A673 (cell line): Measurements from ENCODE around the gene SSBP4. TPM values are rescaled to one million over a fixed set of nuclear protein-coding genes. Genes with fewer than 3 reads are reported as not detected.

Source experiments
- BruUV-seq: library from RNA; stranded (reverse); fragments of 400-500 nt; replicated peaks from 2 replicates; lab custom pipeline; 2021; lab: Mats Ljungman, UMichigan
- CTCF ChIA-PET: fragments of 300-600 bp; sonication (Branson Sonifier 250); formaldehyde crosslinking; loops from one replicate; lab custom pipeline; 2022; ENCODE audit warnings: antibody characterized with exemption; lab: Charles Lee
- POLR2A ChIA-PET: fragments of 300-600 bp; sonication (Branson Sonifier 250); formaldehyde crosslinking; loops from one replicate; lab custom pipeline; 2022; ENCODE audit warnings: antibody characterized with exemption; ENCODE audit not compliant: low non-redundant PET; lab: Charles Lee
- DNase-seq: peaks from one replicate; pipeline ENCODE4 v3.0.0-alpha.2; 2015; ENCODE audit warnings: low spot score
- H3K27ac ChIP-seq: fragments of 200-600 bp; sonication (generic); 2 replicates; pipeline ENCODE4 v1.5.1; 2016; ENCODE audit warnings: mixed run types, low read depth, mild to moderate bottlenecking, mixed read lengths, antibody characterized with exemption, low read length; ENCODE audit not compliant: poor library complexity, severe bottlenecking
- H3K27me3 ChIP-seq: fragments of 200-600 bp; sonication (generic); replicated peaks from 2 replicates; pipeline ENCODE4 v1.6.1; 2017; ENCODE audit warnings: mixed run types, low read depth, mild to moderate bottlenecking, mixed read lengths, antibody characterized with exemption, low read length; ENCODE audit not compliant: insufficient read depth, poor library complexity
- H3K36me3 ChIP-seq: fragments of 200-600 bp; sonication (generic); 2 replicates; pipeline ENCODE4 v1.6.1; 2016; ENCODE audit warnings: mixed run types, mild to moderate bottlenecking, mixed read lengths, antibody characterized with exemption, low read length; ENCODE audit not compliant: insufficient read depth, poor library complexity, severe bottlenecking
- H3K4me1 ChIP-seq: fragments of 200-600 bp; sonication (generic); 2 replicates; pipeline ENCODE4 v1.6.1; 2017; ENCODE audit warnings: mixed run types, mild to moderate bottlenecking, mixed read lengths, antibody characterized with exemption, low read length; ENCODE audit not compliant: insufficient read depth, poor library complexity, severe bottlenecking
- H3K4me3 ChIP-seq: fragments of 200-600 bp; sonication (generic); 2 replicates; pipeline ENCODE4 v1.5.1; 2016; ENCODE audit warnings: low read depth, mixed run types, mild to moderate bottlenecking, mixed read lengths, low read length; ENCODE audit not compliant: poor library complexity, severe bottlenecking
- H3K9me3 ChIP-seq: fragments of 200-600 bp; sonication (generic); 2 replicates; pipeline ENCODE4 v1.6.1; 2016; ENCODE audit warnings: mixed run types, low read depth, mild to moderate bottlenecking, mixed read lengths, antibody characterized with exemption, low read length; ENCODE audit not compliant: poor library complexity, severe bottlenecking
- EZH2 ChIP-seq: fragments of 200-600 bp; sonication (generic); IDR thresholded peaks from 2 replicates; pipeline ENCODE4 v1.6.1; 2017; ENCODE audit warnings: borderline replicate concordance, low read depth, mild to moderate bottlenecking, mixed read lengths, antibody characterized with exemption, low read length; ENCODE audit not compliant: poor library complexity, severe bottlenecking
- intact Hi-C: fragments of 100-400 bp; cut with micrococcal nuclease; formaldehyde crosslinking; loops from one replicate; pipeline ENCODE4 v1.10.0; 2022; ENCODE audit not compliant: unreplicated experiment
- total RNA-seq: library from RNA; stranded (reverse); gene quantifications from 2 replicates; pipeline ENCODE4 v1.2.3, GENCODE V29; 2021
- TF ChIP-seq, protein P1 (sequence below): fragments of 300-800, 200-600 bp; sonication (generic); conservative IDR thresholded peaks from 2 replicates; pipeline ENCODE4 v1.5.1; 2017; ENCODE audit warnings: low read depth, mild to moderate bottlenecking, antibody characterized with exemption, low read length, moderate library complexity, mixed read lengths

The SSBP4 gene
- total RNA-seq, 1 experiment from 2014 or later: 248 TPM

DNA sequence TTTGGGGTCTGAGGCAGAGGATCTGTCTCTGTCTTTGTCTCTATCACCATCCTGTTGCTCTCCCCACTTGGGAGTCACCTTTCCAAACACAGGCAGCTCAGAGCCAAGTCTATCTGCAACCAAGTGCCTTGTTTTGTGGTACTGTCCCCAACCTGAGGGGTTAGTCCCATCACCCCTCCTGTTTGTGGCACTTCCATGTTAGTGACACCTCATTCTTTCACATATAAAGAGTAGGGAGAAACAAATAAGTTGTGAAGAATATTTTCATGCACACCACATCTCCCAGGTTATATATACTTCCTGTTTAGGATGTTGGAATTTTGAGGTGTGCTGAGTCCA lies 29.5 kb upstream of the SSBP4 start:
- peaks cover 26% of the 10 kb centered on the region for H3K4me1 ChIP-seq
- no peaks in the 10 kb centered on the region for H3K9me3 ChIP-seq
- H3K4me3 ChIP-seq: no peak overlapping the region
- no peak overlapping the region for H3K27ac ChIP-seq
- no peak for DNase-seq
- H3K27me3 ChIP-seq: no peaks in the 10 kb centered on the region
- ChIA-PET POLR2A (no interaction called here), CTCF (interaction anchor here (1.7 kb wide), 1 partner anchor 9 kb away, joined by 4 read pairs; no protein-coding TSS in a partner anchor)
- no peaks in the 10 kb centered on the region for H3K36me3 ChIP-seq
- BruUV-seq: no TSS peak
- TF ChIP-seq, protein P1, sequence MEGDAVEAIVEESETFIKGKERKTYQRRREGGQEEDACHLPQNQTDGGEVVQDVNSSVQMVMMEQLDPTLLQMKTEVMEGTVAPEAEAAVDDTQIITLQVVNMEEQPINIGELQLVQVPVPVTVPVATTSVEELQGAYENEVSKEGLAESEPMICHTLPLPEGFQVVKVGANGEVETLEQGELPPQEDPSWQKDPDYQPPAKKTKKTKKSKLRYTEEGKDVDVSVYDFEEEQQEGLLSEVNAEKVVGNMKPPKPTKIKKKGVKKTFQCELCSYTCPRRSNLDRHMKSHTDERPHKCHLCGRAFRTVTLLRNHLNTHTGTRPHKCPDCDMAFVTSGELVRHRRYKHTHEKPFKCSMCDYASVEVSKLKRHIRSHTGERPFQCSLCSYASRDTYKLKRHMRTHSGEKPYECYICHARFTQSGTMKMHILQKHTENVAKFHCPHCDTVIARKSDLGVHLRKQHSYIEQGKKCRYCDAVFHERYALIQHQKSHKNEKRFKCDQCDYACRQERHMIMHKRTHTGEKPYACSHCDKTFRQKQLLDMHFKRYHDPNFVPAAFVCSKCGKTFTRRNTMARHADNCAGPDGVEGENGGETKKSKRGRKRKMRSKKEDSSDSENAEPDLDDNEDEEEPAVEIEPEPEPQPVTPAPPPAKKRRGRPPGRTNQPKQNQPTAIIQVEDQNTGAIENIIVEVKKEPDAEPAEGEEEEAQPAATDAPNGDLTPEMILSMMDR: no peak
- no peak for TF ChIP-seq EZH2
- intact Hi-C loops: no loop called here

DNA sequence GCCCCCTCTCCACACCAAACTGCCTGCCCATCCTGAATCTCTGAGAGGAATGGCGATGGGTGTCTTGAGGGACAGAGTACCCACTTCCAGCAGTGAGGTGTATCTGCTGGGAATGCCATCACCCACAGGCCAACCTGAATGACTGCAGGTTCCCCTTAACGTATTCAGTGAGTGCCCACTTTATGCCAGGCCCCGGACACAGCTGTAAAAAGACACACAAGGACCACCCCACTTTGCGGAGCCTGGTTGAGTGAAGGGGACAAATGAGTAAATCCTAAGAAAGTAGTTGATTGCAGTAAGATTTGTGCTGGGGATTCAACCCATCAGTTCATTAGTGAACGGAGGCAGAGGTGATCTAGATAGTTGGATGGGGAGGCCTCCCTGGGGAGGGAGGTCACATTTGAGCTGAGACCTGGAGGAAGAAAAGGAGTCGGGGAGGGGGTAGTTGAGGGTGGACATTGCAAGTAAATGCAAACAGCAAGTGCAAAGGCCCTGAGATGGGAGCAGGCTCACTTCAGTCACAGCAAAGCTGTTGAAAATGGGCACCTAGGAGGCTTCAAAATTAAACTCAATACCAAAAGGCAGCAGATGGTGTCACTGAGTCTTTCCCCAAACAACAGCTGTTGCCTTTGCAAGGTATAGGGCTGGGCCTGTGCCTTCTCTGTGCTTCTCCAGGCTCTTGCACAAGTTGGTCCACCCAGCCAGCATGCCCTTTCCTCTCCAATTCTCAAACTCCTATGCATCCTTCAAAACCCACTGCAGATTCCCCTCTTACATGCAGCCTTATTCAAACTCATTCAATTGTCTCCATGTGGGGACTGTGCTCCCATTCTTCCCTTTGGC lies 28.9 kb upstream of the SSBP4 start:
- Histone ChIP-seq H3K27me3 (no peaks in the 10 kb centered on the region), H3K27ac (no peak overlapping the region), H3K4me3 (no peak overlapping the region), H3K4me1 (peaks cover 26% of the 10 kb centered on the region), H3K36me3 (no peaks in the 10 kb centered on the region), H3K9me3 (no peaks in the 10 kb centered on the region)
- no TSS peak for BruUV-seq
- intact Hi-C loops: no loop called here
- no peak for DNase-seq
- TF ChIP-seq, protein P1: no peak
- TF ChIP-seq EZH2: no peak
- ChIA-PET POLR2A (no interaction called here), CTCF (no interaction called here)

DNA sequence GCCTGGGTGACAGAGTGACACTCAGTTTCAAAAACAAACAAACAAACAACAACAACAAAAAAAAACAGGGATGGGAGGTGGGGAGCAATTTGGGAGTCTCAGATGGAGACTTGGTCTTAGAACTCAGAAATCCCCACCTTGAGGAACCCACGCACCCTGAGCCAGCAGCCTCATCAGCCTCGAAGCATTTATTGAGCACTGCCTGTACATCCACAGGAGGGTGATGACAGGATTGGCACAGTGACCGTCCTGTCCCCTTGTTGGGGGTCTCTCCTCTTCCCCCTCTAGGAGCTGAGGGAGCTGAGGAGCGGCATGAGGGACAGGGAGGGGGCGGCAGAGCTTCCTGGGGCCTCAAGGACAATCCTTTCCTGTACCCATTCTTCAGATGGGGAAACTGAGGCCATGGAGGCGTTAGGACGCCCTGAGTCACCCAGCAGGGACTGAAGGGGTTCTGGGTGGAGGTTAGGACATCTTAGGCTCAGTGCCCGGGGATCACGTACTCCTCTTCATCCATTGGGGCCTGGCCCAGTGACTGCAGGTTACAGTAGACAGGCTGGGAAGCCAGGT lies 27.6 kb upstream of the SSBP4 start:
- ChIA-PET POLR2A (no interaction called here), CTCF (no interaction called here)
- Histone ChIP-seq H3K9me3 (no peaks in the 10 kb centered on the region), H3K27ac (no peak overlapping the region), H3K36me3 (no peaks in the 10 kb centered on the region), H3K27me3 (no peaks in the 10 kb centered on the region), H3K4me3 (no peak overlapping the region), H3K4me1 (peaks cover 18% of the 10 kb centered on the region)
- BruUV-seq: no TSS peak
- TF ChIP-seq EZH2: no peak
- TF ChIP-seq, protein P1: no peak
- intact Hi-C loops: no loop called here
- no peak for DNase-seq
